SK-N-MC (cell line): ENCODE measurements around the gene DPEP1.
"Not testable (repeated sequence)": the region's sequence is repeated elsewhere in the genome, so short reads cannot be mapped to it uniquely, and the experiment has no call there.

Experiments
- DNase-seq: peaks from one replicate; pipeline ENCODE4 v3.0.0-alpha.2; 2011; ENCODE audit warnings: low read depth, low spot score
- H3K27ac ChIP-seq: fragments of 200-600 bp; sonication (generic); 2 replicates; pipeline ENCODE4 v1.5.1; 2016; ENCODE audit warnings: mixed run types
- H3K36me3 ChIP-seq: fragments of 200-600 bp; sonication (generic); 2 replicates; pipeline ENCODE4 v1.6.1; 2017; ENCODE audit warnings: antibody characterized with exemption, low read length, mixed read lengths; ENCODE audit not compliant: insufficient read depth
- H3K4me3 ChIP-seq: fragments of 200-600 bp; sonication (generic); 2 replicates; pipeline ENCODE4 v1.5.1; 2016
- H3K9ac ChIP-seq: fragments of 200-600 bp; sonication (generic); 2 replicates; pipeline ENCODE4 v1.8.0; 2017; ENCODE audit warnings: mixed run types, mixed read lengths; ENCODE audit not compliant: insufficient read length
- H3K9me3 ChIP-seq: fragments of 200-600 bp; sonication (generic); 2 replicates; pipeline ENCODE4 v1.6.1; 2017; ENCODE audit warnings: low read depth, mild to moderate bottlenecking, antibody characterized with exemption, low read length, moderate library complexity, mixed read lengths
- EZH2 ChIP-seq: fragments of 200-600 bp; sonication (generic); IDR thresholded peaks from one replicate; pipeline ENCODE4 v1.6.1; 2017; ENCODE audit warnings: antibody characterized with exemption
- FOXP2 ChIP-seq: optimal IDR thresholded peaks from 2 replicates; pipeline ENCODE3; 2011; ENCODE audit warnings: mild to moderate bottlenecking, moderate library complexity; ENCODE audit not compliant: insufficient read depth; ENCODE audit errors: extremely low read length, control extremely low read depth
- POLR2AphosphoS5 ChIP-seq: IDR thresholded peaks from 2 replicates; pipeline ENCODE4 v1.6.1; 2012; ENCODE audit warnings: mild to moderate bottlenecking, low read depth, low read length, borderline replicate concordance

The DPEP1 gene

GRCh38 chr16:89633064-89633631, 19.7 kb downstream of the DPEP1 start:
- Histone ChIP-seq H3K9ac (no peak overlapping the region), H3K36me3 (no peaks in the 10 kb centered on the region), H3K4me3 (no peak overlapping the region), H3K27ac (no peak overlapping the region), H3K9me3 (no peaks in the 10 kb centered on the region)
- no peak for TF ChIP-seq POLR2AphosphoS5
- no peak for DNase-seq

- not testable (repeated sequence) for H3K9ac ChIP-seq, H3K36me3 ChIP-seq, H3K27ac ChIP-seq, H3K9me3 ChIP-seq, DNase-seq, H3K4me3 ChIP-seq
Observed at GRCh38 chr16:89634463-89635385, 21.3 kb downstream of the DPEP1 start.

- TF ChIP-seq FOXP2 (no peak), EZH2 (no peak), POLR2AphosphoS5 (no peak)
- Histone ChIP-seq H3K9ac (no peak overlapping the region), H3K36me3 (no peaks in the 10 kb centered on the region), H3K9me3 (no peaks in the 10 kb centered on the region), H3K4me3 (no peak overlapping the region), H3K27ac (no peak overlapping the region)
- DNase-seq, result no peak
Observed at GRCh38 chr16:89636663-89637062, 23.2 kb downstream of the DPEP1 start.

GRCh38 chr16:89637379-89637778, 23.9 kb downstream of the DPEP1 start:
- no peak overlapping the region for H3K27ac ChIP-seq
- H3K9ac ChIP-seq, result no peak overlapping the region
- no peak for DNase-seq
- no peak for TF ChIP-seq FOXP2
- TF ChIP-seq EZH2, result no peak
- TF ChIP-seq POLR2AphosphoS5, result no peak
- H3K9me3 ChIP-seq, result no peaks in the 10 kb centered on the region
- H3K36me3 ChIP-seq, result no peaks in the 10 kb centered on the region
- H3K4me3 ChIP-seq, result no peak overlapping the region

GRCh38 chr16:89638455-89638854, 25.0 kb downstream of the DPEP1 start:
- no peak overlapping the region for H3K9ac ChIP-seq
- H3K9me3 ChIP-seq, result no peaks in the 10 kb centered on the region
- no peak for TF ChIP-seq FOXP2
- no peak for TF ChIP-seq EZH2
- no peak for TF ChIP-seq POLR2AphosphoS5
- no peak overlapping the region for H3K4me3 ChIP-seq
- no peak overlapping the region for H3K27ac ChIP-seq
- no peak for DNase-seq
- no peaks in the 10 kb centered on the region for H3K36me3 ChIP-seq

- Histone ChIP-seq H3K4me3 (no peak overlapping the region), H3K27ac (no peak overlapping the region), H3K9ac (no peak overlapping the region), H3K9me3 (no peaks in the 10 kb centered on the region), H3K36me3 (no peaks in the 10 kb centered on the region)
- TF ChIP-seq EZH2 (no peak), FOXP2 (no peak), POLR2AphosphoS5 (no peak)
- no peak for DNase-seq
Observed at GRCh38 chr16:89639385-89639784, 25.9 kb downstream of the DPEP1 start.

GRCh38 chr16:89641458-89642119, 28.1 kb downstream of the DPEP1 start:
- DNase-seq, result no peak

GRCh38 chr16:89642574-89642973, 29.1 kb downstream of the DPEP1 start:
- Histone ChIP-seq H3K4me3 (no peak overlapping the region), H3K9ac (no peak overlapping the region), H3K9me3 (no peaks in the 10 kb centered on the region), H3K27ac (no peak overlapping the region), H3K36me3 (no peaks in the 10 kb centered on the region; the same call in 1 of the 2 replicates)
- TF ChIP-seq POLR2AphosphoS5 (no peak), EZH2 (no peak), FOXP2 (no peak)
- no peak for DNase-seq

More at GRCh38 chr16:89641458-89642119, 28.1 kb downstream of the DPEP1 start:
- Histone ChIP-seq H3K4me3 (no peak overlapping the region), H3K36me3 (no peaks in the 10 kb centered on the region; the same call in 1 of the 2 replicates), H3K9ac (no peak overlapping the region), H3K27ac (no peak overlapping the region), H3K9me3 (no peaks in the 10 kb centered on the region)
- TF ChIP-seq FOXP2, result no peak
- no peak for TF ChIP-seq EZH2
- no peak for TF ChIP-seq POLR2AphosphoS5
